K562 (cell line): ENCODE data around the gene PYHIN1.

Experiments
- CREM ChIP-seq: IDR thresholded peaks from 2 replicates; pipeline ENCODE4 v1.6.1; 2014; ENCODE audit warnings: antibody characterized with exemption, low read depth
- EP300 ChIP-seq: IDR thresholded peaks from 2 replicates; pipeline ENCODE4 v1.6.1; 2012; ENCODE audit warnings: low read length, improper control_type of control experiment
- IRF9 ChIP-seq: fragments of 450-650 bp; IDR thresholded peaks from 2 replicates; pipeline ENCODE4 v1.6.1; 2016; ENCODE audit warnings: missing biosample characterization, missing genetic modification characterization
- RCOR1 ChIP-seq, 2 experiments: IDR thresholded peaks; 2 replicates each; pipeline ENCODE4 v1.6.1; 2012; ENCODE audit warnings: low read depth in 2 of 2, low read length in 2 of 2, borderline replicate concordance in 1 of 2, improper control_type of control experiment in 1 of 2
- RFX1 ChIP-seq: fragments of 450-650 bp; IDR thresholded peaks from 2 replicates; pipeline ENCODE4 v1.6.1; 2016; ENCODE audit warnings: mild to moderate bottlenecking, moderate library complexity
- RFX7 ChIP-seq: fragments of 250-450 bp; sonication (Bioruptor Pico); IDR thresholded peaks from 2 replicates; pipeline ENCODE4 v1.5.1; 2021; ENCODE audit warnings: mild to moderate bottlenecking
- SMAD1 ChIP-seq: fragments of 150-350 bp; IDR thresholded peaks from 2 replicates; pipeline ENCODE4 v1.6.1; 2014; ENCODE audit warnings: low read length, low read depth; ENCODE audit not compliant: partially characterized antibody
- XRCC4 ChIP-seq: IDR thresholded peaks from one replicate; pipeline ENCODE4 v1.6.1; 2011; ENCODE audit not compliant: insufficient read depth, insufficient read length; ENCODE audit errors: extremely low read depth
- ZNF146 ChIP-seq: IDR thresholded peaks from one replicate; pipeline ENCODE4 v1.6.1; 2018; ENCODE audit warnings: missing compliant biosample characterization; ENCODE audit not compliant: unreplicated experiment

DNA sequence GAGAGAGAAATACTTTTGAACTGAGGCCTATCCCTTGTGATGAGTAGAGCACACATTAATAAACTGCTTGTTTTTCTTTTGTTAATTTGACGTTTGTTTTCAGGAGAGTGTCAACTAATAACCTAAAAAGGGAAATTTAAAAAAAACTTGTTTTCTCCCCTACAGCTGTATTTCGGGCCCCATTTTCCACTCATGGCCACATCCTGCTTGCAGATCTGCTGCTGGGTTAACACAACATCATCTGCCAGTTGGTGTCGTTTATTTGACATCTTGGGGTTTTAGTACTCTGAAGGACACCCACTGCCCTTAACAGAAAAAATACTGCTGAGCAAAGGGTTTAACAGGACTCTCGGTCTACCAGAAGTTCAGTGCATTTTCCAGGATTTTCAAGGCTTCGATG lies 848 bp upstream of the PYHIN1 start:
- no peak for TF ChIP-seq EP300
- TF ChIP-seq ZNF146 (CRISPR knock-in tag): no peak
- TF ChIP-seq RFX7: no peak
- TF ChIP-seq IRF9 (tag): no peak
- TF ChIP-seq RCOR1 (IDR thresholded peaks at IDR 0.05; ENCODE audit: borderline replicate concordance in 1 of 2, low read depth in 2 of 2, low read length in 2 of 2): no peak
- no peak for TF ChIP-seq RFX1
- no peak for TF ChIP-seq XRCC4
- TF ChIP-seq CREM: no peak
- no peak for TF ChIP-seq SMAD1
